Sigmoid colon (tissue), 7 donors: ENCODE data around the gene RHOXF2. TPM values are rescaled to one million over a fixed set of nuclear protein-coding genes. Genes with fewer than 3 reads are reported as not detected.
"Not testable (repeated sequence)": the region's sequence is repeated elsewhere in the genome, so short reads cannot be mapped to it uniquely, and the experiment has no call there.

ENCODE experiments used
- DNase-seq: peaks from one replicate; pipeline ENCODE4 v3.0.0-alpha.2; 2019
- H3K27ac ChIP-seq, 4 donors: fragments of 200-600 bp; sonication (generic); one replicate each; pipeline ENCODE4 v1.5.1; 2016 to 2019; ENCODE audit warnings: mild to moderate bottlenecking in 1 of 4
- H3K27me3 ChIP-seq, 3 donors: fragments of 200-600 bp; sonication (generic); one replicate each; pipeline ENCODE4 v1.5.1; 2019; ENCODE audit warnings: mild to moderate bottlenecking in 1 of 3
- H3K36me3 ChIP-seq, 4 donors: fragments of 200-600 bp; sonication (generic); one replicate each; pipeline ENCODE4 v1.5.1; 2016 to 2019
- H3K4me1 ChIP-seq, 4 donors: fragments of 200-600 bp; sonication (generic); one replicate each; pipeline ENCODE4 v1.5.1; 2017 to 2019
- H3K4me3 ChIP-seq, 4 donors: fragments of 200-600 bp; sonication (generic); one replicate each; pipeline ENCODE4 v1.5.1; 2017 to 2019; ENCODE audit warnings: mild to moderate bottlenecking in 2 of 4, moderate library complexity in 1 of 4
- H3K9me3 ChIP-seq, 4 donors: fragments of 200-600 bp in 3 of 4; sonication (generic) in 3 of 4; one replicate each; pipeline versions ENCODE4 v1.5.1 to v1.6.1; 2013 to 2019
- EP300 ChIP-seq, 4 donors: sonication (generic); formaldehyde crosslinking; IDR thresholded peaks; one replicate each; pipeline ENCODE4 v1.6.1; 2017; ENCODE audit warnings: antibody characterized with exemption in 4 of 4
- POLR2A ChIP-seq, 2 donors: fragments of 450-650 bp; IDR thresholded peaks; one replicate each; pipeline ENCODE4 v1.6.1; 2016; ENCODE audit warnings: antibody characterized with exemption in 2 of 2, mild to moderate bottlenecking in 2 of 2, moderate library complexity in 2 of 2
- POLR2AphosphoS5 ChIP-seq, 4 donors: sonication (generic); formaldehyde crosslinking; IDR thresholded peaks; one replicate each; pipeline ENCODE4 v1.6.1; 2017; ENCODE audit warnings: antibody characterized with exemption in 4 of 4
- WGBS, 2 donors: extraction: QIAGEN DNeasy Blood & Tissue Kit; methylation state at CpG; one replicate each; pipeline ENCODE4 v1.1.7; 2013; 5-methylcytosine and 5-hydroxymethylcytosine counted together
- intact Hi-C: fragments of 100-400 bp; cut with DNase I; formaldehyde crosslinking; loops from one replicate; pipeline ENCODE4 v1.15.1; 2023
- polyA plus RNA-seq, 3 donors: library from polyadenylated mRNA; stranded (reverse); fragments of 200-250 nt; gene quantifications; one replicate each; pipeline ENCODE4 v1.2.3, GENCODE V29; 2013
- total RNA-seq, 4 donors: library from RNA; depleted of rRNA; stranded (reverse); fragments of >200 nt; gene quantifications; one replicate each; pipeline ENCODE4 v1.1.0, GENCODE V29; 2016
- TF ChIP-seq, protein P1 (sequence below), 4 experiments: fragments of 450-650 bp in 3 of 4; fragments of 200-600 bp in 1 of 4; IDR thresholded peaks; one replicate each; pipeline ENCODE4 v1.5.1; 2016 to 2019; ENCODE audit warnings: antibody characterized with exemption in 4 of 4, mild to moderate bottlenecking in 3 of 4, moderate library complexity in 2 of 4
- donor health status: healthy with polysubstance abuse.
- donor health status: Bipolar disorder and iron deficiency.
- donor health status: healthy.

Gene RHOXF2
- total and polyA plus RNA-seq, 7 donors = not detected

DNA sequence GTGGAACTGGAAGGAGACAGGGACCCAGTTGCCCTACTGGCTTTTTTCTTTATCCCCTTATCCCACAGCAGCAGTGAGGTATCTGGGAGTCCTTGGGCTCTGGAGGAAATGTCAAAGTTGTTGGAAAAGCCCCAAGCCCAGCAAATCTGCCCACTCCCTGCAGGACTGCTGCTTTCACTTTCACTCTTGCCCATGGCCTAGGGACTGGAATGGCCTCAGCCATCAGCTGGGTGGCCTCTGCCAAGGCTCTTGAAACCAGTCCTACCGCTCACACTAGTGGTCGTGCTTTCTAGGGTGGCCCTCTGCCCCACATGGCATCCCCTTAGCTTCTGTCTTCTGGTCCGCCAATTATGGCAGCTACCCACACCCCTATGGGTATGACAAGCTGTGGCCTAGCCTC lies 33.0 kb upstream of the RHOXF2 start:
- no peak for DNase-seq
- H3K9me3 ChIP-seq = no peaks in the 10 kb centered on the region
- H3K4me1 ChIP-seq = peaks cover 0 to 12% (median 0%) of the 10 kb centered on the region in 4 donors
- H3K27ac ChIP-seq = peak overlapping the region in 2 of 4 donors; percentile 12 to 18
- no peaks in the 10 kb centered on the region for H3K36me3 ChIP-seq
- no peak overlapping the region for H3K4me3 ChIP-seq
- no peak for TF ChIP-seq POLR2AphosphoS5 (IDR thresholded peaks at IDR 0.05)
- TF ChIP-seq EP300 (IDR thresholded peaks at IDR 0.05) = no peak
- TF ChIP-seq POLR2A (IDR thresholded peaks at IDR 0.05) = no peak
- TF ChIP-seq, protein P1, sequence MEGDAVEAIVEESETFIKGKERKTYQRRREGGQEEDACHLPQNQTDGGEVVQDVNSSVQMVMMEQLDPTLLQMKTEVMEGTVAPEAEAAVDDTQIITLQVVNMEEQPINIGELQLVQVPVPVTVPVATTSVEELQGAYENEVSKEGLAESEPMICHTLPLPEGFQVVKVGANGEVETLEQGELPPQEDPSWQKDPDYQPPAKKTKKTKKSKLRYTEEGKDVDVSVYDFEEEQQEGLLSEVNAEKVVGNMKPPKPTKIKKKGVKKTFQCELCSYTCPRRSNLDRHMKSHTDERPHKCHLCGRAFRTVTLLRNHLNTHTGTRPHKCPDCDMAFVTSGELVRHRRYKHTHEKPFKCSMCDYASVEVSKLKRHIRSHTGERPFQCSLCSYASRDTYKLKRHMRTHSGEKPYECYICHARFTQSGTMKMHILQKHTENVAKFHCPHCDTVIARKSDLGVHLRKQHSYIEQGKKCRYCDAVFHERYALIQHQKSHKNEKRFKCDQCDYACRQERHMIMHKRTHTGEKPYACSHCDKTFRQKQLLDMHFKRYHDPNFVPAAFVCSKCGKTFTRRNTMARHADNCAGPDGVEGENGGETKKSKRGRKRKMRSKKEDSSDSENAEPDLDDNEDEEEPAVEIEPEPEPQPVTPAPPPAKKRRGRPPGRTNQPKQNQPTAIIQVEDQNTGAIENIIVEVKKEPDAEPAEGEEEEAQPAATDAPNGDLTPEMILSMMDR (IDR thresholded peaks at IDR 0.05) = no peak
- 91 to 93% methylated on average over 3 of the region's 3 CpGs for WGBS, 2 donors
- no peaks in the 10 kb centered on the region for H3K27me3 ChIP-seq
- intact Hi-C loops = no loop called here

DNA sequence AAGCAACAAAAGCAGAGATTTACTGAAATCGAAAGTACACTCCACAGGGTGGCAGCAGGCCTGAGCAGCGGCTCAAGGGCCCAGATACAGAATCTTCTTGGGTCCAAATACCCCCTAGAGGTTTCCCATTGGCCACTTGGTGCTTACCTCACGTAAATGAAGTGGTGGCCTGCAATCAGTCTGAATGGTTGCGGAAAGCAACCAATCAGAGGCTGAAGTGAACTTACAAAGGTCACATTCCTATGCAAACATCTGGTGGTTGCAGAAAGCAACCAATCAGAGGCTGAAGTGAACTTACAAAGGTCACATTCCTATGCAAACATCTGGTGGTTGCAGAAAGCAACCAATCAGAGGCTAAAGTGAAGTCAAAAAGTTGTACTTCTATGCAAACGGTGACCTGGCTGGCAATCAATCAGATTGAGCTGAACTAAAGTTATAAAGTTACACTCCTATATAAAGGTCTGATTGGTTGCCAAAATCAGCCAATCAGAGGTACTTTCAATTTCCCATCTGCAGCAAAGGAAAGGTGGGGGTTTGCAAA lies 30.0 kb upstream of the RHOXF2 start:
- DNase-seq, H3K36me3 ChIP-seq, H3K4me3 ChIP-seq, H3K9me3 ChIP-seq, H3K27ac ChIP-seq, H3K27me3 ChIP-seq, intact Hi-C loops: not testable (repeated sequence)
- WGBS, 2 donors = 92 to 93% methylated on average over 5 of the region's 5 CpGs
- peaks cover 0 to 12% (median 0%) of the 10 kb centered on the region in 4 donors for H3K4me1 ChIP-seq

DNA sequence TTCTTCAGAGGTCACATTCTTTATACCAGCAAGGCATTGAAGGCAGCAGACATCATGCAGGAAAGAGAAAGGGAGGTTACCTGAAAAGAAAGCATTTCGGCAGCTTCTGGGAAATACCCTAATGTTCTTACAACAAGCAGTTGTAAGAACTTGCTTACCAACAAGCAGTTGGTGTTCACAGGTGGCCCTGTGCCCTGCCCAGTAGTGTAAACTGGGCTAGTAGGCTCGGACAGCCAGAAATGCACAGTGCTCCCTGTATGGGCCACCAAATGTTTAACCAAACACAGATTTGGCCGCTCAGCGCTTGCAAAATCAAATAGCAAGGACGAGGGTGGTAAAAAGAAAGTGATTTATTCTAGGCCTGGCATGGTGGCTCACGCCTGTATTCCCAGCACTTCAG lies 22.3 kb upstream of the RHOXF2 start:
- 68 to 73% methylated on average over 6 of the region's 6 CpGs for WGBS, 2 donors
- H3K9me3 ChIP-seq = no peaks in the 10 kb centered on the region
- no peaks in the 10 kb centered on the region for H3K27me3 ChIP-seq
- TF ChIP-seq EP300 (IDR thresholded peaks at IDR 0.05) (no peak), POLR2AphosphoS5 (IDR thresholded peaks at IDR 0.05) (no peak)
- no peaks in the 10 kb centered on the region for H3K36me3 ChIP-seq
- H3K4me1 ChIP-seq = no peaks in the 10 kb centered on the region
- no peak overlapping the region for H3K4me3 ChIP-seq
- no peak for DNase-seq
- intact Hi-C loops = no loop called here
- no peak overlapping the region for H3K27ac ChIP-seq

DNA sequence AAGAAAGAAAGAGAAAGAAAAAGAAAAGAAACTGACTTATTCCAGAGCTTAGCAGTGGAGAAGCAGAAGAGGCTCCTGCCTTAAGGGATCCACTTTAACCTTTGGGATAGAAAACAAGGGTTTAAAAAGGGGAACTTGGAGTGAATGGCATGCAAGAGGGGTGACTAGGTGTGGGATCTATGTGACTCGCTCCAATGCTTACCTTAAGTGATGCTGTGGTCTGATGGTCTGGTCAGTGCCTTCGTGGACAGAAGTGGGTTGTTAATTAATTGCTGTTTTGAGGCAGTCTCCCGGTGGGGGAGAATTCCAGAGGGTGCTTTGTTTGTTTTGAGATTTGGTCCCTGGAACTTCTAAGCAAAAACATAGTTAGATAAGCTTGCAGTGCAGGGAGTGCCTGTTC lies 21.6 kb upstream of the RHOXF2 start:
- 51 to 74% methylated on average over 3 of the region's 3 CpGs for WGBS, 2 donors
- DNase-seq = no peak
- Histone ChIP-seq H3K27me3 (no peaks in the 10 kb centered on the region), H3K4me1 (no peaks in the 10 kb centered on the region), H3K36me3 (no peaks in the 10 kb centered on the region), H3K9me3 (no peaks in the 10 kb centered on the region), H3K4me3 (no peak overlapping the region), H3K27ac (no peak overlapping the region)
- TF ChIP-seq, protein P1 (IDR thresholded peaks at IDR 0.05) = no peak
- TF ChIP-seq EP300 (IDR thresholded peaks at IDR 0.05) (no peak), POLR2AphosphoS5 (IDR thresholded peaks at IDR 0.05) (no peak), POLR2A (IDR thresholded peaks at IDR 0.05) (no peak)
- intact Hi-C loops = no loop called here

DNA sequence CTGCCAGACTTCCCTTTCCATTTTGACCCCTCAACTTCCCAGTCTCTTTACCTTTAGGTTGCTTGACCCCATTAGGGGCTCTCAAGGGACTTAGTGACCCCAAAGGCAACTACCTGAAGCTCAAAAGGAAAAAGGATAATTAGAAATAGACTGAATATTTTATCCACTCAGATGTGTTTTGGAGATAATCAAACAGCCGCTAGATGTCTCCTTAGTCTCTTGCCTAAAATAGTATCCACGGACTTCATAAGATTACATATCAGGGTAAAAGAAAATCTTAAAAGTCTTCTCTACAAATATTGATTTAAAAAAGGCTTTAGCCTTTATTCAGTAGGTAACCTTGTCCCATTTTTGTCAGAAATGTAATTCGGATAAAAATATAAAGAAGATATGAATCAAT lies 21.0 kb upstream of the RHOXF2 start:
- TF ChIP-seq EP300 (IDR thresholded peaks at IDR 0.05) = no peak
- TF ChIP-seq, protein P1 (IDR thresholded peaks at IDR 0.05) = no peak
- no peak for TF ChIP-seq POLR2A (IDR thresholded peaks at IDR 0.05)
- TF ChIP-seq POLR2AphosphoS5 (IDR thresholded peaks at IDR 0.05) = no peak

More for the DNA sequence above, 21.0 kb upstream of the RHOXF2 start:
- 83 to 86% methylated on average over 3 of the region's 3 CpGs for WGBS, 2 donors
- intact Hi-C loops = no loop called here
- Histone ChIP-seq H3K36me3 (no peaks in the 10 kb centered on the region), H3K4me3 (no peak overlapping the region), H3K27me3 (no peaks in the 10 kb centered on the region), H3K4me1 (no peaks in the 10 kb centered on the region), H3K27ac (no peak overlapping the region), H3K9me3 (no peaks in the 10 kb centered on the region)
- no peak for DNase-seq
